Colonic mucosa (tissue), 4 donors: ENCODE data around the gene STBD1. TPM values are rescaled to one million over a fixed set of nuclear protein-coding genes. Genes with fewer than 3 reads are reported as not detected.

Experiments
- DNase-seq: peaks from one replicate; pipeline ENCODE4 v3.0.0-alpha.2; 2020
- H3K27ac ChIP-seq: fragments of 200-600 bp; one replicate; pipeline ENCODE4 v1.8.0; 2021
- H3K27me3 ChIP-seq: fragments of 200-600 bp; one replicate; pipeline ENCODE4 v1.8.0; 2021
- H3K36me3 ChIP-seq: fragments of 200-600 bp; one replicate; pipeline ENCODE4 v1.8.0; 2021
- H3K4me1 ChIP-seq: fragments of 200-600 bp; one replicate; pipeline ENCODE4 v1.8.0; 2021; ENCODE audit warnings: mild to moderate bottlenecking
- H3K4me3 ChIP-seq: fragments of 200-600 bp; one replicate; pipeline ENCODE4 v1.8.0; 2021
- H3K9ac ChIP-seq, 2 donors: one replicate each; pipeline ENCODE4 v1.7.0; 2013; ENCODE audit warnings: control low read depth in 2 of 2, low read depth in 2 of 2, low read length in 2 of 2
- H3K9me3 ChIP-seq: fragments of 200-600 bp; one replicate; pipeline ENCODE4 v1.8.0; 2021
- CTCF ChIP-seq: fragments of 200-600 bp; IDR thresholded peaks from one replicate; pipeline ENCODE4 v1.8.0; 2022; ENCODE audit warnings: antibody characterized with exemption, mild to moderate bottlenecking
- intact Hi-C: fragments of 100-400 bp; cut with DNase I; formaldehyde crosslinking; loops from one replicate; pipeline ENCODE4 v1.14.1; 2022
- total RNA-seq, 2 donors: library from RNA; stranded (reverse); fragmentation: NEBNext Ultra II Directional in 1 of 2; extraction: Animal tissue kit (Norgen Biotek cat#: 25700) in 1 of 2; gene quantifications; one replicate each; pipeline ENCODE4 v1.2.1, GENCODE V29; 2021
- donor health status: healthy.
- donor health status: DM: no; HTN: no; CAD: no.
- donor health status: DM: no; HTN: no; CAD: no.

Gene STBD1
- 10 to 100 TPM; 11.8 to 39.2 TPM for total RNA-seq

- H3K9ac ChIP-seq: peak within 1 kb of the TSS; percentile 71 to 99
- peak within 1 kb of the TSS; percentile 74 for H3K4me3 ChIP-seq
- DNase-seq: peak; percentile 92
- H3K4me1 ChIP-seq: peaks cover under 1% of the 10 kb centered on the region
- no peaks in the 10 kb centered on the region for H3K27me3 ChIP-seq
- TF ChIP-seq CTCF: no peak
- peak within 1 kb of the TSS; percentile 86 for H3K27ac ChIP-seq
- no peaks in the 10 kb centered on the region for H3K9me3 ChIP-seq
- H3K36me3 ChIP-seq: no peaks in the 10 kb centered on the region
- intact Hi-C loops: loop anchor here (5.0 kb wide), 2 partner anchors 54 to 71 kb away; partner anchors contain the start of gene FAM47E
These were observed at the start of gene STBD1 for GRCh38 chr4:76305971-76306881. TSS of gene STBD1 (plus strand) at chr4:76306733. CDS start at chr4:76306770, 37 bp downstream.

GRCh38 chr4:76256968-76257367, 49.6 kb upstream of the STBD1 start:
- intact Hi-C loops: no loop called here
- TF ChIP-seq CTCF: no peak
- no peaks in the 10 kb centered on the region for H3K4me1 ChIP-seq
- no peaks in the 10 kb centered on the region for H3K36me3 ChIP-seq
- no peaks in the 10 kb centered on the region for H3K27me3 ChIP-seq
- no peaks in the 10 kb centered on the region for H3K9me3 ChIP-seq
- no peak overlapping the region for H3K27ac ChIP-seq
- no peak overlapping the region for H3K9ac ChIP-seq
- DNase-seq: no peak
- H3K4me3 ChIP-seq: no peak overlapping the region

GRCh38 chr4:76257824-76258223, 48.7 kb upstream of the STBD1 start:
- Histone ChIP-seq H3K9me3 (no peaks in the 10 kb centered on the region), H3K9ac (no peak overlapping the region), H3K36me3 (no peaks in the 10 kb centered on the region), H3K4me3 (no peak overlapping the region), H3K4me1 (no peaks in the 10 kb centered on the region), H3K27ac (no peak overlapping the region), H3K27me3 (no peaks in the 10 kb centered on the region)
- DNase-seq: no peak
- intact Hi-C loops: no loop called here
- no peak for TF ChIP-seq CTCF

- intact Hi-C loops: no loop called here
- no peak overlapping the region for H3K4me3 ChIP-seq
- no peak for DNase-seq
- TF ChIP-seq CTCF: no peak
- no peak overlapping the region for H3K27ac ChIP-seq
- H3K27me3 ChIP-seq: no peaks in the 10 kb centered on the region
- H3K36me3 ChIP-seq: no peaks in the 10 kb centered on the region
- H3K4me1 ChIP-seq: no peaks in the 10 kb centered on the region
- H3K9me3 ChIP-seq: no peaks in the 10 kb centered on the region
- H3K9ac ChIP-seq: no peak overlapping the region
These were observed 46.0 kb upstream of the STBD1 start for GRCh38 chr4:76260571-76260970.

- Histone ChIP-seq H3K27ac (no peak overlapping the region), H3K4me1 (no peaks in the 10 kb centered on the region), H3K9me3 (no peaks in the 10 kb centered on the region), H3K4me3 (no peak overlapping the region), H3K9ac (no peak overlapping the region), H3K36me3 (no peaks in the 10 kb centered on the region), H3K27me3 (no peaks in the 10 kb centered on the region)
- DNase-seq: no peak
- no peak for TF ChIP-seq CTCF
- intact Hi-C loops: no loop called here
These were observed 40.8 kb upstream of the STBD1 start for GRCh38 chr4:76265631-76266218.
